Measurements from ENCODE around the gene PEX7.

DNA sequence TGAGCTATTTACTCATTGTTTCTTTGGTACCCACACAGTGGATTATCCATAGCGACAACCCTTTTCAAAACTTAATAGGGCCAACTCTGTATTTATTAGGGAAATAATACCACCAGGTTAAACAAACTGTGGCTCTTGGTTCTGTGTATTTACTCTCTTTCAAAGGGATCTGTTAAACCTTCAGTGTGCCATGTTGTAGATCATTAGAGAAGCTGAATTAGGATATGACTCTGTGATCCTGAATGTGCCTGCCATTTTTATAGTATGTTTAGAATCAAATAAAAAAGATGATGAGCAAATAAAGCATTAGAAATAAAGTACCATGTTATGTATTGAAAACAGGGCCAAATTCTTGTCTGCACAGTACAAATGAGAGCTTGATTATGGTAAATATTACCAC is 74.7 kb downstream of the PEX7 start:
- TF ChIP-seq, protein P1, sequence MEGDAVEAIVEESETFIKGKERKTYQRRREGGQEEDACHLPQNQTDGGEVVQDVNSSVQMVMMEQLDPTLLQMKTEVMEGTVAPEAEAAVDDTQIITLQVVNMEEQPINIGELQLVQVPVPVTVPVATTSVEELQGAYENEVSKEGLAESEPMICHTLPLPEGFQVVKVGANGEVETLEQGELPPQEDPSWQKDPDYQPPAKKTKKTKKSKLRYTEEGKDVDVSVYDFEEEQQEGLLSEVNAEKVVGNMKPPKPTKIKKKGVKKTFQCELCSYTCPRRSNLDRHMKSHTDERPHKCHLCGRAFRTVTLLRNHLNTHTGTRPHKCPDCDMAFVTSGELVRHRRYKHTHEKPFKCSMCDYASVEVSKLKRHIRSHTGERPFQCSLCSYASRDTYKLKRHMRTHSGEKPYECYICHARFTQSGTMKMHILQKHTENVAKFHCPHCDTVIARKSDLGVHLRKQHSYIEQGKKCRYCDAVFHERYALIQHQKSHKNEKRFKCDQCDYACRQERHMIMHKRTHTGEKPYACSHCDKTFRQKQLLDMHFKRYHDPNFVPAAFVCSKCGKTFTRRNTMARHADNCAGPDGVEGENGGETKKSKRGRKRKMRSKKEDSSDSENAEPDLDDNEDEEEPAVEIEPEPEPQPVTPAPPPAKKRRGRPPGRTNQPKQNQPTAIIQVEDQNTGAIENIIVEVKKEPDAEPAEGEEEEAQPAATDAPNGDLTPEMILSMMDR (IDR thresholded peaks at IDR 0.05; ENCODE audit: control extremely low read depth in 1 of 3, insufficient read depth in 1 of 3, low read depth in 1 of 3, low read length in 3 of 3), result no peak
- no peak for TF ChIP-seq CHD1 (IDR thresholded peaks at IDR 0.05; ENCODE audit: low read depth, low read length)
- TF ChIP-seq RXRA (IDR thresholded peaks at IDR 0.05; ENCODE audit: insufficient read depth, low read depth, low read length), result no peak
- TF ChIP-seq CEBPB (IDR thresholded peaks at IDR 0.05; ENCODE audit: low read depth, low read length), result no peak
- TF ChIP-seq TEAD4 (IDR thresholded peaks at IDR 0.05; ENCODE audit: low read depth, low read length), result no peak

Data from H1 (cell line).